ENCODE data around the gene SAXO2. TPM values are rescaled to one million over a fixed set of nuclear protein-coding genes. Genes with fewer than 3 reads are reported as not detected.
"Not testable (repeated sequence)": the region's sequence is repeated elsewhere in the genome, so short reads cannot be mapped to it uniquely, and the experiment has no call there.

Gene SAXO2
- total and polyA plus RNA-seq, 2 of the 8 experiments (the other 6 are each of a cell fraction or from before 2014, with no cell fraction given) = 3.1 TPM

GRCh38 chr15:82284381-82284780 lies 21.8 kb downstream of the SAXO2 start:
- H3K4ac ChIP-seq (replicated peaks; ENCODE audit: insufficient read length, low read depth, low read length); H3K4me3 ChIP-seq (ENCODE audit: extremely low read depth in 1 of 4, insufficient read depth in 2 of 4, low read depth in 3 of 4, low read length in 4 of 4); H3K18ac ChIP-seq (ENCODE audit: extremely low read depth, low read length); H3K23me2 ChIP-seq (ENCODE audit: low read depth, low read length); H3K9me3 ChIP-seq (ENCODE audit: insufficient read depth in 2 of 2, low read depth in 1 of 2, low read length in 1 of 2); H3K36me3 ChIP-seq (ENCODE audit: control insufficient read depth in 2 of 4, insufficient read depth in 4 of 4, low read length in 3 of 4); H3K27me3 ChIP-seq (replicated peaks in 1 of 4; ENCODE audit: control insufficient read depth in 3 of 4, extremely low read depth in 1 of 4, insufficient read depth in 3 of 4, low read length in 3 of 4); H4K8ac ChIP-seq (ENCODE audit: extremely low read depth, insufficient read depth, low read length); H3K79me2 ChIP-seq (ENCODE audit: control insufficient read depth in 1 of 2, insufficient read depth in 2 of 2, low read length in 2 of 2); H2BK15ac ChIP-seq (ENCODE audit: low read length); H3K27ac ChIP-seq (ENCODE audit: low read depth, low read length); DNase-seq (ENCODE audit: low read depth in 1 of 2, low spot score in 2 of 2); POLR2A ChIA-PET (ENCODE audit: partially characterized antibody); H2BK5ac ChIP-seq (ENCODE audit: low read depth, low read length); H2BK12ac ChIP-seq (ENCODE audit: low read depth, low read length); H3K4me2 ChIP-seq (ENCODE audit: insufficient read depth in 1 of 2, low read depth in 2 of 2, low read length in 2 of 2); H4K5ac ChIP-seq (ENCODE audit: insufficient read length, low read depth, low read length); H3K9ac ChIP-seq (replicated peaks in 1 of 4; ENCODE audit: extremely low read depth in 1 of 4, low read depth in 3 of 4, low read length in 3 of 4); H2AFZ ChIP-seq (ENCODE audit: low read length); H3K79me1 ChIP-seq (ENCODE audit: low read depth, low read length); H4K20me1 ChIP-seq (replicated peaks in 1 of 2; ENCODE audit: control insufficient read depth in 1 of 2, insufficient read depth in 2 of 2, low read length in 2 of 2); H3K23ac ChIP-seq (ENCODE audit: insufficient read length); H2AK5ac ChIP-seq (ENCODE audit: low read depth, low read length); H2BK20ac ChIP-seq (ENCODE audit: low read length); H2BK120ac ChIP-seq (replicated peaks; ENCODE audit: low read depth, low read length); H3K4me1 ChIP-seq (replicated peaks in 1 of 4; ENCODE audit: control insufficient read depth in 3 of 4, insufficient read depth in 4 of 4, low read length in 3 of 4); H4K91ac ChIP-seq (replicated peaks; ENCODE audit: insufficient read length, low read length); FAIRE-seq; H3K56ac ChIP-seq (replicated peaks; ENCODE audit: insufficient read length, low read depth, low read length); H3K14ac ChIP-seq (ENCODE audit: insufficient read length): not testable (repeated sequence)
- 96% methylated on average over 2 of the region's 2 CpGs; no CpG with 5 or more reads in 1 of the 2 experiments for WGBS, 2 experiments (ENCODE audit: extremely low coverage in 1 of 2, insufficient coverage in 1 of 2, insufficient read length in 1 of 2, insufficient replicate concordance in 2 of 2, low coverage in 1 of 2, low lambda C conversion rate in 2 of 2, missing lambda C conversion rate in 1 of 2)
- CTCF ChIA-PET (ENCODE audit: partially characterized antibody) = interaction anchor here (0.7 kb wide), 1 partner anchor 17 kb away, joined by 3 read pairs; no protein-coding TSS in a partner anchor

- H3K4me3 ChIP-seq (ENCODE audit: extremely low read depth in 1 of 4, insufficient read depth in 2 of 4, low read depth in 3 of 4, low read length in 4 of 4); H4K20me1 ChIP-seq (replicated peaks in 1 of 2; ENCODE audit: control insufficient read depth in 1 of 2, insufficient read depth in 2 of 2, low read length in 2 of 2); FAIRE-seq; H3K4me2 ChIP-seq (ENCODE audit: insufficient read depth in 1 of 2, low read depth in 2 of 2, low read length in 2 of 2); H2AK5ac ChIP-seq (ENCODE audit: low read depth, low read length); DNase-seq (ENCODE audit: low read depth in 1 of 2, low spot score in 2 of 2); H2BK15ac ChIP-seq (ENCODE audit: low read length); H3K9me3 ChIP-seq (ENCODE audit: insufficient read depth in 2 of 2, low read depth in 1 of 2, low read length in 1 of 2); H2AFZ ChIP-seq (ENCODE audit: low read length); H3K23me2 ChIP-seq (ENCODE audit: low read depth, low read length); H2BK12ac ChIP-seq (ENCODE audit: low read depth, low read length); H4K8ac ChIP-seq (ENCODE audit: extremely low read depth, insufficient read depth, low read length); H4K91ac ChIP-seq (replicated peaks; ENCODE audit: insufficient read length, low read length); H2BK120ac ChIP-seq (replicated peaks; ENCODE audit: low read depth, low read length); H3K27ac ChIP-seq (ENCODE audit: low read depth, low read length); H2BK5ac ChIP-seq (ENCODE audit: low read depth, low read length); H4K5ac ChIP-seq (ENCODE audit: insufficient read length, low read depth, low read length); H2BK20ac ChIP-seq (ENCODE audit: low read length); H3K9ac ChIP-seq (replicated peaks in 1 of 4; ENCODE audit: extremely low read depth in 1 of 4, low read depth in 3 of 4, low read length in 3 of 4); H3K23ac ChIP-seq (ENCODE audit: insufficient read length); H3K27me3 ChIP-seq (replicated peaks in 1 of 4; ENCODE audit: control insufficient read depth in 3 of 4, extremely low read depth in 1 of 4, insufficient read depth in 3 of 4, low read length in 3 of 4); H3K79me2 ChIP-seq (ENCODE audit: control insufficient read depth in 1 of 2, insufficient read depth in 2 of 2, low read length in 2 of 2); H3K36me3 ChIP-seq (ENCODE audit: control insufficient read depth in 2 of 4, insufficient read depth in 4 of 4, low read length in 3 of 4); H3K18ac ChIP-seq (ENCODE audit: extremely low read depth, low read length); H3K56ac ChIP-seq (replicated peaks; ENCODE audit: insufficient read length, low read depth, low read length); POLR2A ChIA-PET (ENCODE audit: partially characterized antibody); H3K79me1 ChIP-seq (ENCODE audit: low read depth, low read length); H3K14ac ChIP-seq (ENCODE audit: insufficient read length); H3K4me1 ChIP-seq (replicated peaks in 1 of 4; ENCODE audit: control insufficient read depth in 3 of 4, insufficient read depth in 4 of 4, low read length in 3 of 4); H3K4ac ChIP-seq (replicated peaks; ENCODE audit: insufficient read length, low read depth, low read length): not testable (repeated sequence)
- CTCF ChIA-PET (ENCODE audit: partially characterized antibody) = interaction anchor here (1.3 to 1.6 kb wide), 2 partner anchors 12 to 25 kb away, joined by 4 to 5 read pairs; no protein-coding TSS in a partner anchor
- 85% methylated on average over 4 of the region's 4 CpGs; no CpG with 5 or more reads in 1 of the 2 experiments for WGBS, 2 experiments (ENCODE audit: extremely low coverage in 1 of 2, insufficient coverage in 1 of 2, insufficient read length in 1 of 2, insufficient replicate concordance in 2 of 2, low coverage in 1 of 2, low lambda C conversion rate in 2 of 2, missing lambda C conversion rate in 1 of 2)
Measured at GRCh38 chr15:82286475-82286874, 23.9 kb downstream of the SAXO2 start.
